H9 (cell line): Measurements from ENCODE around the gene NUDT9. TPM values are rescaled to one million over a fixed set of nuclear protein-coding genes. Genes with fewer than 3 reads are reported as not detected.

ENCODE experiments used
- DNase-seq: peaks from one replicate; pipeline ENCODE4 v3.0.0-alpha.2; 2017
- H2AFZ ChIP-seq: one replicate; pipeline ENCODE4 v1.6.1; 2013; ENCODE audit warnings: mild to moderate bottlenecking, low read length, control low read depth, moderate library complexity
- H2AK5ac ChIP-seq: 2 replicates; pipeline ENCODE4 v1.6.1; 2013; ENCODE audit warnings: low read length, control low read depth, mixed read lengths; ENCODE audit not compliant: insufficient read length
- H2BK120ac ChIP-seq: one replicate; pipeline ENCODE4 v1.6.1; 2013; ENCODE audit warnings: low read depth, mild to moderate bottlenecking, low read length, control low read depth, inconsistent platforms; ENCODE audit not compliant: poor library complexity, severe bottlenecking
- H2BK12ac ChIP-seq: 2 replicates; pipeline ENCODE4 v1.6.1; 2013; ENCODE audit warnings: low read length, control low read depth, mixed read lengths, low read depth; ENCODE audit not compliant: insufficient read length
- H2BK15ac ChIP-seq: 2 replicates; pipeline ENCODE4 v1.6.1; 2013; ENCODE audit warnings: low read depth, low read length, control low read depth
- H2BK20ac ChIP-seq: one replicate; pipeline ENCODE4 v1.6.1; 2013; ENCODE audit warnings: low read depth, mild to moderate bottlenecking, low read length, control low read depth, inconsistent platforms; ENCODE audit not compliant: poor library complexity, severe bottlenecking
- H2BK5ac ChIP-seq: 2 replicates; pipeline ENCODE4 v1.6.1; 2013; ENCODE audit warnings: low read length, control low read depth, mixed read lengths; ENCODE audit not compliant: insufficient read length
- H3K14ac ChIP-seq: 2 replicates; pipeline ENCODE4 v1.6.1; 2013; ENCODE audit warnings: low read length, control low read depth; ENCODE audit not compliant: insufficient read depth
- H3K18ac ChIP-seq: 2 replicates; pipeline ENCODE4 v1.6.1; 2013; ENCODE audit warnings: low read depth, mild to moderate bottlenecking, mixed read lengths, low read length, control low read depth; ENCODE audit not compliant: insufficient read length
- H3K23ac ChIP-seq: 2 replicates; pipeline ENCODE4 v1.6.1; 2013; ENCODE audit warnings: low read length, control low read depth, mixed read lengths, low read depth; ENCODE audit not compliant: insufficient read length
- H3K23me2 ChIP-seq: 2 replicates; pipeline ENCODE4 v1.6.1; 2013; ENCODE audit warnings: low read depth, mild to moderate bottlenecking, mixed read lengths, low read length, control low read depth; ENCODE audit not compliant: insufficient read length, poor library complexity, severe bottlenecking
- H3K27ac ChIP-seq: 2 replicates; pipeline ENCODE4 v1.5.1; 2013; ENCODE audit warnings: low read length, control low read depth, mixed read lengths, low read depth; ENCODE audit not compliant: insufficient read length
- H3K27me3 ChIP-seq: 2 replicates; pipeline ENCODE4 v1.6.1; 2013; ENCODE audit warnings: low read length, control low read depth, inconsistent platforms; ENCODE audit not compliant: insufficient read depth
- H3K4ac ChIP-seq: 2 replicates; pipeline ENCODE4 v1.6.1; 2013; ENCODE audit warnings: low read depth, mild to moderate bottlenecking, control low read depth, inconsistent platforms, low read length, moderate library complexity
- H3K4me1 ChIP-seq: 2 replicates; pipeline ENCODE4 v1.6.1; 2013; ENCODE audit warnings: low read length, control low read depth, inconsistent platforms; ENCODE audit not compliant: insufficient read depth
- H3K4me2 ChIP-seq: 2 replicates; pipeline ENCODE4 v1.6.1; 2013; ENCODE audit warnings: low read length, control low read depth, mixed read lengths; ENCODE audit not compliant: insufficient read length, insufficient read depth
- H3K56ac ChIP-seq: 2 replicates; pipeline ENCODE4 v1.6.1; 2013; ENCODE audit warnings: low read depth, mild to moderate bottlenecking, mixed read lengths, low read length, control low read depth; ENCODE audit not compliant: insufficient read length
- H3K79me1 ChIP-seq: 2 replicates; pipeline ENCODE4 v1.6.1; 2013; ENCODE audit warnings: low read depth, mild to moderate bottlenecking, moderate library complexity, low read length, control low read depth, inconsistent platforms; ENCODE audit not compliant: insufficient read depth, poor library complexity, severe bottlenecking
- H3K79me2 ChIP-seq: 2 replicates; pipeline ENCODE4 v1.6.1; 2013; ENCODE audit warnings: low read length, control low read depth, inconsistent platforms; ENCODE audit not compliant: insufficient read depth
- H3K9ac ChIP-seq: 2 replicates; pipeline ENCODE4 v1.6.1; 2013; ENCODE audit warnings: low read length, control low read depth, mixed read lengths; ENCODE audit not compliant: insufficient read length; ENCODE audit errors: extremely low read depth
- H3K9me3 ChIP-seq: one replicate; pipeline ENCODE4 v1.6.1; 2013; ENCODE audit warnings: low read depth, low read length, inconsistent platforms; ENCODE audit not compliant: control insufficient read depth
- H3T11ph ChIP-seq: one replicate; pipeline ENCODE4 v1.6.1; 2013; ENCODE audit warnings: mild to moderate bottlenecking, low read length, control low read depth, inconsistent platforms
- H4K20me1 ChIP-seq: one replicate; pipeline ENCODE4 v1.6.1; 2013; ENCODE audit not compliant: control insufficient read depth, insufficient read length, insufficient read depth
- H4K5ac ChIP-seq: 2 replicates; pipeline ENCODE4 v1.6.1; 2013; ENCODE audit warnings: low read depth, mild to moderate bottlenecking, mixed read lengths, low read length, control low read depth; ENCODE audit not compliant: insufficient read length
- H4K8ac ChIP-seq: replicated peaks from 2 replicates; pipeline ENCODE4 v1.6.1; 2013; ENCODE audit warnings: low read length, control low read depth, mixed read lengths, low read depth; ENCODE audit not compliant: insufficient read length
- H4K91ac ChIP-seq: 2 replicates; pipeline ENCODE4 v1.6.1; 2013; ENCODE audit warnings: low read depth, mild to moderate bottlenecking, moderate library complexity, mixed read lengths, low read length, control low read depth; ENCODE audit not compliant: insufficient read length
- H3K27ac Mint-ChIP-seq, 3 experiments: 2 replicates in 2 of 3; 3 replicates in 1 of 3; pipeline ENCODE4 v1.8.0; 2020 to 2021; ENCODE audit warnings: mixed read lengths in 3 of 3, mild to moderate bottlenecking in 1 of 3, moderate library complexity in 1 of 3
- H3K27me3 Mint-ChIP-seq: 2 replicates; pipeline ENCODE4 v1.8.0; 2021; ENCODE audit warnings: low read depth, mild to moderate bottlenecking, moderate library complexity, mixed read lengths
- H3K36me3 Mint-ChIP-seq, 3 experiments: 2 replicates in 2 of 3; 3 replicates in 1 of 3; pipeline ENCODE4 v1.8.0; 2020 to 2021; ENCODE audit warnings: low read depth in 3 of 3, mixed read lengths in 3 of 3; ENCODE audit not compliant: insufficient read depth in 1 of 3
- H3K4me1 Mint-ChIP-seq, 2 experiments: 2 replicates each; pipeline ENCODE4 v1.8.0; 2020; ENCODE audit warnings: mixed read lengths in 2 of 2
- H3K4me3 Mint-ChIP-seq, 2 experiments: 2 replicates in 1 of 2; 3 replicates in 1 of 2; pipeline ENCODE4 v1.8.0; 2020 to 2021; ENCODE audit warnings: mild to moderate bottlenecking in 2 of 2, mixed read lengths in 2 of 2, moderate library complexity in 1 of 2
- H3K9me3 Mint-ChIP-seq, 2 experiments: 2 replicates in 1 of 2; 3 replicates in 1 of 2; pipeline ENCODE4 v1.8.0; 2020; ENCODE audit warnings: mild to moderate bottlenecking in 2 of 2, mixed read lengths in 2 of 2, moderate library complexity in 1 of 2
- WGBS: extraction: QIAGEN DNeasy Blood & Tissue Kit; methylation state at CpG from one replicate; pipeline ENCODE4 v1.1.7; 2013; ENCODE audit warnings: missing lambda C conversion rate, low lambda C conversion rate, mixed read lengths; ENCODE audit not compliant: insufficient read length; ENCODE audit errors: extremely low coverage; 5-methylcytosine and 5-hydroxymethylcytosine counted together
- total RNA-seq: library from RNA; stranded (reverse); gene quantifications from 2 replicates; pipeline ENCODE4 v1.2.1, GENCODE V29; 2021
- TF ChIP-seq, protein P1 (sequence below): fragments of 200-600 bp; sonication (generic); conservative IDR thresholded peaks from 3 replicates; pipeline ENCODE4 v1.8.0; 2021; ENCODE audit warnings: antibody characterized with exemption, mild to moderate bottlenecking

NUDT9 gene
- total RNA-seq, 1 experiment from 2014 or later = 28.5 TPM

DNA sequence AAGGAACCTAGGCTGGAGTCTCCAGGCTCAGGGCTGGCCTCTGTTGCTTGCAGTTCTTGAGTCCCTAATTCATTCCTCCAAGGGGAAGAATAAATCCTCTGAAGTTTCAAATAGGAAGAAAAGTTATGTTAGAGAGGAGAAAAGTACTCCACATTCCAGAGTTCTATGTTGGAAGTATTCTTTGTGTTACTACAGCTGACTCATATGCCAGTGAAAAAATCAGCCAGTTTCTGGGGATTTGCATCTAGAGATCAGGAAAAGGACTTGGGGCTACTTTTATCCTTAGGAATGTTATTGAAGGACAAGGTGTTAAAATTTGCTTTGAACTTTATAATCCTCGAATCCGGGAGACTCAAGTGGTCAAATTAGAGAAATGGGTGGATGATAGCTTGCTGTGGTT, 11.7 kb upstream of the NUDT9 start:
- Histone ChIP-seq H3K14ac (no peak overlapping the region), H3K23ac (no peak overlapping the region), H4K20me1 (no peaks in the 10 kb centered on the region), H4K5ac (no peak overlapping the region), H3K4ac (no peak overlapping the region), H3K27ac (no peak overlapping the region), H2BK5ac (no peak overlapping the region), H2AK5ac (no peak overlapping the region), H4K91ac (no peak overlapping the region), H2AFZ (no peak overlapping the region), H3K9ac (no peak overlapping the region), H3T11ph (no peak overlapping the region), H3K79me2 (no peaks in the 10 kb centered on the region), H3K4me1 (no peaks in the 10 kb centered on the region), H3K4me2 (no peak overlapping the region), H4K8ac (no peak overlapping the region), H3K18ac (no peak overlapping the region), H3K27me3 (no peaks in the 10 kb centered on the region), H2BK120ac (no peak overlapping the region), H3K23me2 (no peaks in the 10 kb centered on the region), H2BK15ac (no peak overlapping the region), H3K79me1 (no peaks in the 10 kb centered on the region), H2BK12ac (no peak overlapping the region), H2BK20ac (no peak overlapping the region), H3K56ac (no peak overlapping the region), H3K9me3 (no peaks in the 10 kb centered on the region)
- no peak overlapping the region for H3K4me3 Mint-ChIP-seq
- no peaks in the 10 kb centered on the region; a peak in 2 of 5 replicates for H3K9me3 Mint-ChIP-seq
- TF ChIP-seq, protein P1, sequence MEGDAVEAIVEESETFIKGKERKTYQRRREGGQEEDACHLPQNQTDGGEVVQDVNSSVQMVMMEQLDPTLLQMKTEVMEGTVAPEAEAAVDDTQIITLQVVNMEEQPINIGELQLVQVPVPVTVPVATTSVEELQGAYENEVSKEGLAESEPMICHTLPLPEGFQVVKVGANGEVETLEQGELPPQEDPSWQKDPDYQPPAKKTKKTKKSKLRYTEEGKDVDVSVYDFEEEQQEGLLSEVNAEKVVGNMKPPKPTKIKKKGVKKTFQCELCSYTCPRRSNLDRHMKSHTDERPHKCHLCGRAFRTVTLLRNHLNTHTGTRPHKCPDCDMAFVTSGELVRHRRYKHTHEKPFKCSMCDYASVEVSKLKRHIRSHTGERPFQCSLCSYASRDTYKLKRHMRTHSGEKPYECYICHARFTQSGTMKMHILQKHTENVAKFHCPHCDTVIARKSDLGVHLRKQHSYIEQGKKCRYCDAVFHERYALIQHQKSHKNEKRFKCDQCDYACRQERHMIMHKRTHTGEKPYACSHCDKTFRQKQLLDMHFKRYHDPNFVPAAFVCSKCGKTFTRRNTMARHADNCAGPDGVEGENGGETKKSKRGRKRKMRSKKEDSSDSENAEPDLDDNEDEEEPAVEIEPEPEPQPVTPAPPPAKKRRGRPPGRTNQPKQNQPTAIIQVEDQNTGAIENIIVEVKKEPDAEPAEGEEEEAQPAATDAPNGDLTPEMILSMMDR = no peak
- peaks cover 20 to 26% of the 10 kb centered on the region in 2 experiments for H3K4me1 Mint-ChIP-seq
- no CpG with 5 or more reads among the region's 2 CpGs for whole genome bisulfite sequencing
- no peak overlapping the region for H3K27ac Mint-ChIP-seq
- no peaks in the 10 kb centered on the region; a peak in 1 of 7 replicates for H3K36me3 Mint-ChIP-seq
- H3K27me3 Mint-ChIP-seq = no peaks in the 10 kb centered on the region; the same call in 1 of the 2 replicates
- DNase-seq = no peak
